HL-60 (cell line): ENCODE data around the gene ACTR3C.

Experiments used
- GABPA ChIP-seq: IDR thresholded peaks from 2 replicates; pipeline ENCODE4 v1.6.1; 2012; ENCODE audit warnings: low read depth
- POLR2AphosphoS5 ChIP-seq: IDR thresholded peaks from 2 replicates; pipeline ENCODE4 v1.6.1; 2012; ENCODE audit warnings: low read depth
- SPI1 ChIP-seq: IDR thresholded peaks from 2 replicates; pipeline ENCODE4 v1.6.1; 2012; ENCODE audit warnings: low read depth, mild to moderate bottlenecking, borderline replicate concordance
- TF ChIP-seq, protein P1 (sequence below): IDR thresholded peaks from one replicate; pipeline ENCODE4 v1.5.1; 2011; ENCODE audit warnings: low read length, control low read depth, inconsistent platforms; ENCODE audit not compliant: insufficient read depth
- TF ChIP-seq, protein P2 (sequence below): IDR thresholded peaks from 2 replicates; pipeline ENCODE4 v1.6.1; 2012; ENCODE audit warnings: low read depth; ENCODE audit not compliant: insufficient replicate concordance

DNA sequence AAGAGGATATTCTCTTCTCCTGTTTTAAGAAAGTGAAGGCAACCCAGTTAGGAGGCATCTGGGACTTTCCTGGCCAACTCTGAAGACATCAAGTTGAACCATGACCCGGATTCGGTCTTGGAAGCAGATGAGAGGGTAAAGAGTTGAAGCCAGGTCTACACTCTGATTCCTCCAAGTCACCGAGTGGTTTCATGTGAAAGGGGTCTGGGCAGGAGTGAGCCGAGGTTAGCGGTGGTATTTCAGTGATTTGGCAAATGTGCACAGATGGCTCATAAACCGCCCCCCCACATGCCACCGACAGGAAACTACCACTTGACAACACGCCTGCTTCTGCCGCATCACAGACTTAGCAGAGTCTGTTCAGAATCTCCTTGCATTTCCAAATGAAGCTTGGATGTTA is 33.9 kb upstream of the ACTR3C start:
- TF ChIP-seq, protein P1, sequence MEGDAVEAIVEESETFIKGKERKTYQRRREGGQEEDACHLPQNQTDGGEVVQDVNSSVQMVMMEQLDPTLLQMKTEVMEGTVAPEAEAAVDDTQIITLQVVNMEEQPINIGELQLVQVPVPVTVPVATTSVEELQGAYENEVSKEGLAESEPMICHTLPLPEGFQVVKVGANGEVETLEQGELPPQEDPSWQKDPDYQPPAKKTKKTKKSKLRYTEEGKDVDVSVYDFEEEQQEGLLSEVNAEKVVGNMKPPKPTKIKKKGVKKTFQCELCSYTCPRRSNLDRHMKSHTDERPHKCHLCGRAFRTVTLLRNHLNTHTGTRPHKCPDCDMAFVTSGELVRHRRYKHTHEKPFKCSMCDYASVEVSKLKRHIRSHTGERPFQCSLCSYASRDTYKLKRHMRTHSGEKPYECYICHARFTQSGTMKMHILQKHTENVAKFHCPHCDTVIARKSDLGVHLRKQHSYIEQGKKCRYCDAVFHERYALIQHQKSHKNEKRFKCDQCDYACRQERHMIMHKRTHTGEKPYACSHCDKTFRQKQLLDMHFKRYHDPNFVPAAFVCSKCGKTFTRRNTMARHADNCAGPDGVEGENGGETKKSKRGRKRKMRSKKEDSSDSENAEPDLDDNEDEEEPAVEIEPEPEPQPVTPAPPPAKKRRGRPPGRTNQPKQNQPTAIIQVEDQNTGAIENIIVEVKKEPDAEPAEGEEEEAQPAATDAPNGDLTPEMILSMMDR: no peak
- TF ChIP-seq POLR2AphosphoS5: 0 out of 2 replicates have a peak, but pooled peaks have one; percentile 46
- TF ChIP-seq, protein P2, sequence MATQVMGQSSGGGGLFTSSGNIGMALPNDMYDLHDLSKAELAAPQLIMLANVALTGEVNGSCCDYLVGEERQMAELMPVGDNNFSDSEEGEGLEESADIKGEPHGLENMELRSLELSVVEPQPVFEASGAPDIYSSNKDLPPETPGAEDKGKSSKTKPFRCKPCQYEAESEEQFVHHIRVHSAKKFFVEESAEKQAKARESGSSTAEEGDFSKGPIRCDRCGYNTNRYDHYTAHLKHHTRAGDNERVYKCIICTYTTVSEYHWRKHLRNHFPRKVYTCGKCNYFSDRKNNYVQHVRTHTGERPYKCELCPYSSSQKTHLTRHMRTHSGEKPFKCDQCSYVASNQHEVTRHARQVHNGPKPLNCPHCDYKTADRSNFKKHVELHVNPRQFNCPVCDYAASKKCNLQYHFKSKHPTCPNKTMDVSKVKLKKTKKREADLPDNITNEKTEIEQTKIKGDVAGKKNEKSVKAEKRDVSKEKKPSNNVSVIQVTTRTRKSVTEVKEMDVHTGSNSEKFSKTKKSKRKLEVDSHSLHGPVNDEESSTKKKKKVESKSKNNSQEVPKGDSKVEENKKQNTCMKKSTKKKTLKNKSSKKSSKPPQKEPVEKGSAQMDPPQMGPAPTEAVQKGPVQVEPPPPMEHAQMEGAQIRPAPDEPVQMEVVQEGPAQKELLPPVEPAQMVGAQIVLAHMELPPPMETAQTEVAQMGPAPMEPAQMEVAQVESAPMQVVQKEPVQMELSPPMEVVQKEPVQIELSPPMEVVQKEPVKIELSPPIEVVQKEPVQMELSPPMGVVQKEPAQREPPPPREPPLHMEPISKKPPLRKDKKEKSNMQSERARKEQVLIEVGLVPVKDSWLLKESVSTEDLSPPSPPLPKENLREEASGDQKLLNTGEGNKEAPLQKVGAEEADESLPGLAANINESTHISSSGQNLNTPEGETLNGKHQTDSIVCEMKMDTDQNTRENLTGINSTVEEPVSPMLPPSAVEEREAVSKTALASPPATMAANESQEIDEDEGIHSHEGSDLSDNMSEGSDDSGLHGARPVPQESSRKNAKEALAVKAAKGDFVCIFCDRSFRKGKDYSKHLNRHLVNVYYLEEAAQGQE: no peak
- no peak for TF ChIP-seq GABPA
- TF ChIP-seq SPI1: no peak
